Measurements from ENCODE around the gene PTPRN2.

- TF ChIP-seq GATA3 (IDR thresholded peaks at IDR 0.05; ENCODE audit: low read depth, low read length) (no peak), GATA2 (IDR thresholded peaks at IDR 0.05; ENCODE audit: low read depth, low read length) (no peak)
Observed at GRCh38 chr7:157710396-157710795, 877.2 kb downstream of the PTPRN2 start.

Measured in SH-SY5Y (cell line).